ENCODE results near the gene PLXNA2. TPM values are rescaled to one million over a fixed set of nuclear protein-coding genes. Genes with fewer than 3 reads are reported as not detected.

PLXNA2 gene
- total RNA-seq, 4 donors from 2014 or later = 19.8 to 41.6 (median 27.9) TPM

- Histone ChIP-seq H3K27me3 (no peaks in the 10 kb centered on the region), H3K4me3 (no peak overlapping the region), H3K27ac (replicated peaks in 1 of 4) (no peak overlapping the region), H3K4me1 (no peaks in the 10 kb centered on the region), H3K36me3 (no peaks in the 10 kb centered on the region), H3K9me3 (peaks cover 0 to 3% (median 0%) of the 10 kb centered on the region in 4 donors)
- no peak for TF ChIP-seq POLR2A (IDR thresholded peaks at IDR 0.05; ENCODE audit: low read depth)
- TF ChIP-seq CTCF (IDR thresholded peaks at IDR 0.05) = no peak
- no peak for TF ChIP-seq POLR2AphosphoS5 (IDR thresholded peaks at IDR 0.05)
- no peak for TF ChIP-seq EP300 (IDR thresholded peaks at IDR 0.05)
- WGBS = 96% methylated on average over 8 of the region's 8 CpGs
- intact Hi-C loops (cut with DNase I) = no loop called here
- no peak for DNase-seq (ENCODE audit: extremely low spot score)
Measured at GRCh38 chr1:208009303-208009702, 234.9 kb downstream of the PLXNA2 start.

- Histone ChIP-seq H3K27me3 (no peaks in the 10 kb centered on the region), H3K36me3 (no peaks in the 10 kb centered on the region), H3K4me1 (no peaks in the 10 kb centered on the region), H3K4me3 (no peak overlapping the region), H3K9me3 (peaks cover 0 to 3% (median 0%) of the 10 kb centered on the region in 4 donors), H3K27ac (replicated peaks in 1 of 4) (no peak overlapping the region)
- no peak for DNase-seq (ENCODE audit: extremely low spot score)
- intact Hi-C loops (cut with DNase I) = no loop called here
- WGBS = 85% methylated on average over 3 of the region's 3 CpGs
- no peak for TF ChIP-seq EP300 (IDR thresholded peaks at IDR 0.05)
- TF ChIP-seq CTCF (IDR thresholded peaks at IDR 0.05) = no peak
- TF ChIP-seq POLR2AphosphoS5 (IDR thresholded peaks at IDR 0.05) = no peak
- no peak for TF ChIP-seq POLR2A (IDR thresholded peaks at IDR 0.05; ENCODE audit: low read depth)
Measured at GRCh38 chr1:208008534-208008933, 235.7 kb downstream of the PLXNA2 start.

GRCh38 chr1:208007938-208008342, 236.2 kb downstream of the PLXNA2 start:
- DNase-seq (ENCODE audit: extremely low spot score) = no peak
- intact Hi-C loops (cut with DNase I) = no loop called here
- no peaks in the 10 kb centered on the region for H3K4me1 ChIP-seq
- TF ChIP-seq CTCF (IDR thresholded peaks at IDR 0.05) (no peak), EP300 (IDR thresholded peaks at IDR 0.05) (no peak), POLR2A (IDR thresholded peaks at IDR 0.05; ENCODE audit: low read depth) (no peak), POLR2AphosphoS5 (IDR thresholded peaks at IDR 0.05) (no peak)
- 69% methylated on average over 5 of the region's 5 CpGs for WGBS
- peaks cover 0 to 3% (median 0%) of the 10 kb centered on the region in 4 donors for H3K9me3 ChIP-seq
- H3K4me3 ChIP-seq = no peak overlapping the region
- H3K27ac ChIP-seq (replicated peaks in 1 of 4) = no peak overlapping the region
- H3K36me3 ChIP-seq = no peaks in the 10 kb centered on the region
- H3K27me3 ChIP-seq = no peaks in the 10 kb centered on the region

GRCh38 chr1:208007319-208007937, 236.8 kb downstream of the PLXNA2 start:
- no peaks in the 10 kb centered on the region for H3K36me3 ChIP-seq
- TF ChIP-seq CTCF (IDR thresholded peaks at IDR 0.05) (no peak), EP300 (IDR thresholded peaks at IDR 0.05) (no peak), POLR2A (IDR thresholded peaks at IDR 0.05; ENCODE audit: low read depth) (no peak), POLR2AphosphoS5 (IDR thresholded peaks at IDR 0.05) (no peak)
- H3K4me3 ChIP-seq = no peak overlapping the region
- no peak overlapping the region for H3K27ac ChIP-seq (replicated peaks in 1 of 4)
- DNase-seq (ENCODE audit: extremely low spot score) = no peak
- WGBS = 82% methylated on average over 3 of the region's 3 CpGs
- H3K4me1 ChIP-seq = no peaks in the 10 kb centered on the region
- intact Hi-C loops (cut with DNase I) = no loop called here
- peaks cover 0 to 3% (median 0%) of the 10 kb centered on the region in 4 donors for H3K9me3 ChIP-seq
- no peaks in the 10 kb centered on the region for H3K27me3 ChIP-seq
